Liver (tissue), 9 donors: ENCODE measurements around the gene ATL1. TPM values are rescaled to one million over a fixed set of nuclear protein-coding genes. Genes with fewer than 3 reads are reported as not detected.

Experiments used
- DNase-seq: peaks from one replicate; pipeline ENCODE4 v3.0.0-alpha.2; 2017; ENCODE audit warnings: low spot score
- H3K27ac ChIP-seq, 2 donors: one replicate each; pipeline ENCODE4 v1.7.0; 2013; ENCODE audit warnings: inconsistent platforms in 2 of 2, low read length in 2 of 2, control low read depth in 1 of 2, low read depth in 1 of 2, mild to moderate bottlenecking in 1 of 2
- H3K27me3 ChIP-seq, 4 donors: one replicate each; pipeline versions ENCODE4 v1.6.1 to v1.7.0; 2013; ENCODE audit warnings: low read length in 3 of 4, inconsistent platforms in 1 of 4, mild to moderate bottlenecking in 1 of 4, moderate library complexity in 1 of 4; ENCODE audit not compliant: control insufficient read depth in 4 of 4, insufficient read depth in 4 of 4
- H3K36me3 ChIP-seq, 4 donors: one replicate each; pipeline versions ENCODE4 v1.6.1 to v1.7.0; 2013; ENCODE audit warnings: low read length in 3 of 4, mild to moderate bottlenecking in 3 of 4, low read depth in 1 of 4, moderate library complexity in 1 of 4; ENCODE audit not compliant: control insufficient read depth in 4 of 4, insufficient read depth in 3 of 4
- H3K4me1 ChIP-seq, 4 donors: one replicate each; pipeline versions ENCODE4 v1.6.1 to v1.7.0; 2013; ENCODE audit warnings: low read length in 3 of 4, mild to moderate bottlenecking in 3 of 4, moderate library complexity in 1 of 4; ENCODE audit not compliant: control insufficient read depth in 4 of 4, insufficient read depth in 4 of 4
- H3K4me3 ChIP-seq, 3 donors: one replicate each; pipeline versions ENCODE4 v1.6.1 to v1.7.0; 2013; ENCODE audit warnings: low read length in 3 of 3, control low read depth in 1 of 3, low read depth in 1 of 3, mild to moderate bottlenecking in 1 of 3
- H3K9ac ChIP-seq, 2 donors: one replicate each; pipeline ENCODE4 v1.7.0; 2013; ENCODE audit warnings: low read length in 2 of 2, mild to moderate bottlenecking in 2 of 2, moderate library complexity in 2 of 2, control low read depth in 1 of 2, low read depth in 1 of 2
- H3K9me3 ChIP-seq, 4 donors: one replicate each; pipeline versions ENCODE4 v1.6.1 to v1.7.0; 2013; ENCODE audit warnings: low read length in 3 of 4; ENCODE audit not compliant: control insufficient read depth in 4 of 4
- CTCF ChIP-seq: fragments of 150-350 bp; IDR thresholded peaks from 2 replicates; pipeline ENCODE4 v1.5.1; 2017; ENCODE audit warnings: improper control_type of control experiment, low read depth, low read length; ENCODE audit not compliant: missing input control
- EGR1 ChIP-seq, 2 donors: IDR thresholded peaks; 2 replicates each; pipeline ENCODE4 v1.6.1; 2016 to 2018; ENCODE audit warnings: antibody characterized with exemption in 2 of 2, low read depth in 2 of 2
- FOXA2 ChIP-seq: IDR thresholded peaks from 2 replicates; pipeline ENCODE4 v1.6.1; 2016; ENCODE audit warnings: antibody characterized with exemption
- HNF4A ChIP-seq, 2 donors: conservative IDR thresholded peaks; 2 replicates each; pipeline ENCODE4 v1.6.1; 2016; ENCODE audit warnings: antibody characterized with exemption in 2 of 2, mild to moderate bottlenecking in 2 of 2
- HNF4G ChIP-seq: IDR thresholded peaks from 2 replicates; pipeline ENCODE4 v1.6.1; 2016; ENCODE audit warnings: antibody characterized with exemption
- JUND ChIP-seq, 2 donors: IDR thresholded peaks; 2 replicates each; pipeline ENCODE4 v1.6.1; 2016; ENCODE audit warnings: antibody characterized with exemption in 2 of 2
- NR2F2 ChIP-seq: IDR thresholded peaks from 2 replicates; pipeline ENCODE4 v1.6.1; 2016; ENCODE audit warnings: antibody characterized with exemption
- RAD21 ChIP-seq, 2 donors: IDR thresholded peaks; 2 replicates each; pipeline ENCODE4 v1.6.1; 2016; ENCODE audit warnings: antibody characterized with exemption in 2 of 2, mild to moderate bottlenecking in 2 of 2
- RXRA ChIP-seq, 2 donors: IDR thresholded peaks; 2 replicates each; pipeline ENCODE4 v1.6.1; 2017 to 2018; ENCODE audit warnings: antibody characterized with exemption in 2 of 2, mild to moderate bottlenecking in 1 of 2
- SP1 ChIP-seq: IDR thresholded peaks from 2 replicates; pipeline ENCODE4 v1.6.1; 2018; ENCODE audit warnings: antibody characterized with exemption, mild to moderate bottlenecking
- TAF1 ChIP-seq: conservative IDR thresholded peaks from 2 replicates; pipeline ENCODE4 v1.6.1; 2016; ENCODE audit warnings: antibody characterized with exemption, mild to moderate bottlenecking
- YY1 ChIP-seq: IDR thresholded peaks from 2 replicates; pipeline ENCODE4 v1.6.1; 2016; ENCODE audit warnings: antibody characterized with exemption, mild to moderate bottlenecking
- ZBTB33 ChIP-seq: IDR thresholded peaks from 2 replicates; pipeline ENCODE4 v1.6.1; 2016; ENCODE audit warnings: antibody characterized with exemption
- WGBS: extraction: QIAGEN DNeasy Blood & Tissue Kit; methylation state at CpG from one replicate; pipeline ENCODE4 v1.1.7; 2013; 5-methylcytosine and 5-hydroxymethylcytosine counted together
- polyA plus RNA-seq, 2 donors: library from polyadenylated mRNA; stranded (reverse) in 1 of 2; unstranded in 1 of 2; fragments of 200-250 nt in 1 of 2; fragments of >200 nt in 1 of 2; fragmentation: Nextera tagmentation in 1 of 2; extraction: Ambion mirVana in 1 of 2; gene quantifications; one replicate each; pipeline versions ENCODE4 v1.2.1 to v1.2.3, GENCODE V29; 2013 to 2015
- total RNA-seq, 2 donors: library from RNA; depleted of rRNA; stranded (reverse); fragments of >200 nt; gene quantifications; one replicate each; pipeline ENCODE4 v1.2.3, GENCODE V29; 2014
- TF ChIP-seq, protein P1 (sequence below): IDR thresholded peaks from 2 replicates; pipeline ENCODE4 v1.6.1; 2016; ENCODE audit warnings: antibody characterized with exemption
- TF ChIP-seq, protein P2 (sequence below): IDR thresholded peaks from 2 replicates; pipeline ENCODE4 v1.6.1; 2016; ENCODE audit warnings: antibody characterized with exemption
- TF ChIP-seq, protein P3 (sequence below): IDR thresholded peaks from 2 replicates; pipeline ENCODE4 v1.6.1; 2016; ENCODE audit warnings: antibody characterized with exemption, mild to moderate bottlenecking
- donor health status: healthy.
- donor health status: healthy.
- donor health status: healthy.
- donor health status: healthy.
- donor health status: healthy.

ATL1 gene
- total and polyA plus RNA-seq, 4 donors = 0.17 to 0.79 (median 0.47) TPM

DNA sequence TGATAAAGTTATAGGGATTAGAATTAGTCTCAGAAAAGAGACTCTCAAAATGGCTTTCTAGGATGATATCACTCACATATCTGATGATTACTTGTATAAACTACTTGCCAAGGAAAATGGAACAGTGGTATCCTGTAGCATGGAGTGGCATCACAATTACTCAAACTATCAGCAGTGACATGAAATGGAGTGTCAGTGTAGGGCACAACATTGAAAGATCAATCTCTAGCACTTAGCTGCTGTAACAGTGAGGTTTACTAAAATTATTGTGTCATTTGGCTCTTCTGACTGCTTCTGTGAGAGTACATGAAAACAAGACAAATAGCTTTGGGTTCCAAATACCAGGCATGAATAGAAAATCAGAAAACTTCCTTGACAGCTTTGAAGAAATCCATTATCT is 20.9 kb upstream of the ATL1 start:
- no peak for DNase-seq
- Histone ChIP-seq H3K4me3 (no peak overlapping the region), H3K27me3 (no peaks in the 10 kb centered on the region), H3K36me3 (no peaks in the 10 kb centered on the region), H3K27ac (no peak overlapping the region), H3K9ac (no peak overlapping the region), H3K9me3 (no peaks in the 10 kb centered on the region), H3K4me1 (no peaks in the 10 kb centered on the region)
- TF ChIP-seq, protein P1, sequence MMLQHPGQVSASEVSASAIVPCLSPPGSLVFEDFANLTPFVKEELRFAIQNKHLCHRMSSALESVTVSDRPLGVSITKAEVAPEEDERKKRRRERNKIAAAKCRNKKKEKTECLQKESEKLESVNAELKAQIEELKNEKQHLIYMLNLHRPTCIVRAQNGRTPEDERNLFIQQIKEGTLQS = no peak
- TF ChIP-seq FOXA2 (no peak), RXRA (IDR thresholded peaks at IDR 0.05) (no peak), TAF1 (no peak), EGR1 (IDR thresholded peaks at IDR 0.05; ENCODE audit: low read depth in 2 of 2) (no peak), JUND (IDR thresholded peaks at IDR 0.05) (no peak), NR2F2 (no peak), ZBTB33 (no peak), SP1 (no peak), YY1 (no peak), RAD21 (IDR thresholded peaks at IDR 0.05) (no peak), CTCF (no peak), HNF4A (conservative IDR thresholded peaks at IDR 0.05) (no peak), HNF4G (no peak)
- TF ChIP-seq, protein P2, sequence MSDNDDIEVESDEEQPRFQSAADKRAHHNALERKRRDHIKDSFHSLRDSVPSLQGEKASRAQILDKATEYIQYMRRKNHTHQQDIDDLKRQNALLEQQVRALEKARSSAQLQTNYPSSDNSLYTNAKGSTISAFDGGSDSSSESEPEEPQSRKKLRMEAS = no peak
- TF ChIP-seq, protein P3, sequence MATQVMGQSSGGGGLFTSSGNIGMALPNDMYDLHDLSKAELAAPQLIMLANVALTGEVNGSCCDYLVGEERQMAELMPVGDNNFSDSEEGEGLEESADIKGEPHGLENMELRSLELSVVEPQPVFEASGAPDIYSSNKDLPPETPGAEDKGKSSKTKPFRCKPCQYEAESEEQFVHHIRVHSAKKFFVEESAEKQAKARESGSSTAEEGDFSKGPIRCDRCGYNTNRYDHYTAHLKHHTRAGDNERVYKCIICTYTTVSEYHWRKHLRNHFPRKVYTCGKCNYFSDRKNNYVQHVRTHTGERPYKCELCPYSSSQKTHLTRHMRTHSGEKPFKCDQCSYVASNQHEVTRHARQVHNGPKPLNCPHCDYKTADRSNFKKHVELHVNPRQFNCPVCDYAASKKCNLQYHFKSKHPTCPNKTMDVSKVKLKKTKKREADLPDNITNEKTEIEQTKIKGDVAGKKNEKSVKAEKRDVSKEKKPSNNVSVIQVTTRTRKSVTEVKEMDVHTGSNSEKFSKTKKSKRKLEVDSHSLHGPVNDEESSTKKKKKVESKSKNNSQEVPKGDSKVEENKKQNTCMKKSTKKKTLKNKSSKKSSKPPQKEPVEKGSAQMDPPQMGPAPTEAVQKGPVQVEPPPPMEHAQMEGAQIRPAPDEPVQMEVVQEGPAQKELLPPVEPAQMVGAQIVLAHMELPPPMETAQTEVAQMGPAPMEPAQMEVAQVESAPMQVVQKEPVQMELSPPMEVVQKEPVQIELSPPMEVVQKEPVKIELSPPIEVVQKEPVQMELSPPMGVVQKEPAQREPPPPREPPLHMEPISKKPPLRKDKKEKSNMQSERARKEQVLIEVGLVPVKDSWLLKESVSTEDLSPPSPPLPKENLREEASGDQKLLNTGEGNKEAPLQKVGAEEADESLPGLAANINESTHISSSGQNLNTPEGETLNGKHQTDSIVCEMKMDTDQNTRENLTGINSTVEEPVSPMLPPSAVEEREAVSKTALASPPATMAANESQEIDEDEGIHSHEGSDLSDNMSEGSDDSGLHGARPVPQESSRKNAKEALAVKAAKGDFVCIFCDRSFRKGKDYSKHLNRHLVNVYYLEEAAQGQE = no peak

- H3K36me3 ChIP-seq = no peaks in the 10 kb centered on the region
- no peak overlapping the region for H3K4me3 ChIP-seq
- H3K9ac ChIP-seq = no peak overlapping the region
- no peaks in the 10 kb centered on the region for H3K4me1 ChIP-seq
- 68% methylated on average over 1 of the region's 1 CpG for WGBS
- no peak overlapping the region for H3K27ac ChIP-seq
- no peak for DNase-seq
- no peaks in the 10 kb centered on the region for H3K27me3 ChIP-seq
- H3K9me3 ChIP-seq = no peaks in the 10 kb centered on the region
- TF ChIP-seq EGR1 (IDR thresholded peaks at IDR 0.05; ENCODE audit: low read depth in 2 of 2) (no peak), RAD21 (IDR thresholded peaks at IDR 0.05) (no peak), JUND (IDR thresholded peaks at IDR 0.05) (no peak), ZBTB33 (no peak), CTCF (no peak), RXRA (IDR thresholded peaks at IDR 0.05) (no peak), HNF4A (conservative IDR thresholded peaks at IDR 0.05) (no peak), YY1 (no peak), HNF4G (no peak), NR2F2 (no peak)
- TF ChIP-seq, protein P1 = no peak
- TF ChIP-seq, protein P2 = no peak
These were observed 18.8 kb upstream of the ATL1 start for GRCh38 chr14:50541159-50541567.
